Body of pancreas (tissue), 4 donors: ENCODE results near the gene RAB11FIP3. TPM values are rescaled to one million over a fixed set of nuclear protein-coding genes. Genes with fewer than 3 reads are reported as not detected.
A peak's percentile ranks its signal among the peaks of the same experiment; 100 is the strongest.

ENCODE experiments used
- ATAC-seq: fragments of 150-250 bp; one replicate; pipeline ENCODE4 v1.9.1; 2016
- DNase-seq, 4 donors: peaks; one replicate each; pipeline ENCODE4 v3.0.0-alpha.2; 2019
- H3K27ac ChIP-seq, 4 donors: fragments of 200-600 bp; sonication (generic); 1 replicate in 3 of 4; 2 replicates in 1 of 4; pipeline versions ENCODE4 v1.5.1 to v1.6.1; 2016 to 2019; ENCODE audit warnings: mild to moderate bottlenecking in 1 of 4, mixed read lengths in 1 of 4, moderate library complexity in 1 of 4
- H3K27me3 ChIP-seq, 2 donors: fragments of 200-600 bp; sonication (generic); one replicate each; pipeline ENCODE4 v1.6.0; 2016; ENCODE audit warnings: mild to moderate bottlenecking in 1 of 2
- H3K36me3 ChIP-seq, 2 donors: fragments of 200-600 bp; sonication (generic); replicated peaks in 1 of 2; 2 replicates each; pipeline ENCODE4 v1.5.1; 2016; ENCODE audit warnings: low read depth in 2 of 2; ENCODE audit not compliant: insufficient read depth in 1 of 2
- H3K4me1 ChIP-seq: fragments of 200-600 bp; sonication (generic); one replicate; pipeline ENCODE4 v1.6.0; 2016
- H3K4me3 ChIP-seq, 2 donors: fragments of 200-600 bp; sonication (generic); 1 replicate in 1 of 2; 2 replicates in 1 of 2; pipeline ENCODE4 v1.5.1; 2016 to 2019
- H3K9me3 ChIP-seq, 3 donors: fragments of 200-600 bp; sonication (generic); 1 replicate in 2 of 3; 2 replicates in 1 of 3; pipeline ENCODE4 v1.5.1; 2016
- POLR2A ChIP-seq, 3 donors: fragments of 450-650 bp; IDR thresholded peaks; one replicate each; pipeline ENCODE4 v1.6.1; 2016; ENCODE audit warnings: antibody characterized with exemption in 3 of 3, mild to moderate bottlenecking in 2 of 3
- WGBS, 2 donors: methylation state at CpG; one replicate each; pipeline ENCODE4 v1.1.5; 2017; 5-methylcytosine and 5-hydroxymethylcytosine counted together
- intact Hi-C: fragments of 100-400 bp; cut with DNase I; formaldehyde crosslinking; loops from one replicate; pipeline ENCODE4 v1.15.1; 2023
- total RNA-seq, 2 donors: library from RNA; depleted of rRNA; stranded (reverse); fragments of >200 nt; gene quantifications; one replicate each; pipeline ENCODE4 v1.1.0, GENCODE V29; 2016
- TF ChIP-seq, protein P1 (sequence below), 7 experiments: fragments of 450-650 bp in 4 of 7; fragments of 200-600 bp in 3 of 7; sonication (generic) in 3 of 7; IDR thresholded peaks; one replicate each; pipeline ENCODE4 v1.5.1; 2016 to 2019; ENCODE audit warnings: antibody characterized with exemption in 7 of 7

Gene RAB11FIP3
- total RNA-seq, 2 donors from 2014 or later, result 50.1 to 122 TPM

GRCh38 chr16:546909-547770 lies 121.7 kb downstream of the RAB11FIP3 start:
- H3K4me3 ChIP-seq, result no peak overlapping the region
- intact Hi-C loops, result no loop called here
- WGBS, 2 donors, result 62 to 89% methylated on average over 46 to 56 of the region's 60 CpGs
- DNase-seq (peak; percentile 60 to 74 (median 72)), ATAC-seq (peak; percentile 62)
- no peak overlapping the region for H3K27ac ChIP-seq
- peaks cover 4 to 9% of the 10 kb centered on the region in 2 donors for H3K36me3 ChIP-seq
- no peaks in the 10 kb centered on the region for H3K9me3 ChIP-seq
- no peaks in the 10 kb centered on the region for H3K27me3 ChIP-seq
- no peak for TF ChIP-seq POLR2A (IDR thresholded peaks at IDR 0.05)
- TF ChIP-seq, protein P1, sequence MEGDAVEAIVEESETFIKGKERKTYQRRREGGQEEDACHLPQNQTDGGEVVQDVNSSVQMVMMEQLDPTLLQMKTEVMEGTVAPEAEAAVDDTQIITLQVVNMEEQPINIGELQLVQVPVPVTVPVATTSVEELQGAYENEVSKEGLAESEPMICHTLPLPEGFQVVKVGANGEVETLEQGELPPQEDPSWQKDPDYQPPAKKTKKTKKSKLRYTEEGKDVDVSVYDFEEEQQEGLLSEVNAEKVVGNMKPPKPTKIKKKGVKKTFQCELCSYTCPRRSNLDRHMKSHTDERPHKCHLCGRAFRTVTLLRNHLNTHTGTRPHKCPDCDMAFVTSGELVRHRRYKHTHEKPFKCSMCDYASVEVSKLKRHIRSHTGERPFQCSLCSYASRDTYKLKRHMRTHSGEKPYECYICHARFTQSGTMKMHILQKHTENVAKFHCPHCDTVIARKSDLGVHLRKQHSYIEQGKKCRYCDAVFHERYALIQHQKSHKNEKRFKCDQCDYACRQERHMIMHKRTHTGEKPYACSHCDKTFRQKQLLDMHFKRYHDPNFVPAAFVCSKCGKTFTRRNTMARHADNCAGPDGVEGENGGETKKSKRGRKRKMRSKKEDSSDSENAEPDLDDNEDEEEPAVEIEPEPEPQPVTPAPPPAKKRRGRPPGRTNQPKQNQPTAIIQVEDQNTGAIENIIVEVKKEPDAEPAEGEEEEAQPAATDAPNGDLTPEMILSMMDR (IDR thresholded peaks at IDR 0.05), result peak; percentile 21 to 58 (median 53)
- no peaks in the 10 kb centered on the region for H3K4me1 ChIP-seq

DNA sequence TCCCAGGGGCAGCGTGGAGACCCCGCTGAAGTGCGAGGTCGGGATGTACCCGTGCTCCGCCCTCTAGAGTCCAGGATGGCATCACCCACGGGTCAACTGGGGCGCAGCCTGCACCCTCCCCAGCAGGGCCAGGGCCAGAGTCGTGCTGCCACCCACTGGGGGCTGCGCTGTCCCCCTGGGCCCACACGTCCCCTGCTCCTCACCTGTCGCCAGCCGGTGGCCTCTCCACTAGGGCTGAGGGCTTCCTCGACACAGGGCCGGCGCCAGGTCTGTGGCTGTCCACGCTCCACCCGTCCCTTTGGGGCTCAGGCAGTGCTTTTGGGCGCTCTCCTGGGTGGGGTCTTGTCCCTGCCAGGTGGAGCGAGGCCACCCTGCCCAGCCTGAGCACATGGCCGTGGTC lies 123.1 kb downstream of the RAB11FIP3 start:
- 92 to 100% methylated on average over 5 to 20 of the region's 21 CpGs for WGBS, 2 donors
- Histone ChIP-seq H3K27ac (no peak overlapping the region), H3K4me3 (no peak overlapping the region), H3K4me1 (no peaks in the 10 kb centered on the region), H3K9me3 (no peaks in the 10 kb centered on the region), H3K36me3 (peaks cover 4 to 9% of the 10 kb centered on the region in 2 donors), H3K27me3 (no peaks in the 10 kb centered on the region)
- no peak for DNase-seq
- no peak for TF ChIP-seq POLR2A (IDR thresholded peaks at IDR 0.05)
- TF ChIP-seq, protein P1 (IDR thresholded peaks at IDR 0.05), result no peak
- no peak for ATAC-seq
- intact Hi-C loops, result no loop called here

GRCh38 chr16:549544-550263 lies 124.3 kb downstream of the RAB11FIP3 start:
- 92 to 97% methylated on average over 22 to 50 of the region's 54 CpGs for WGBS, 2 donors
- intact Hi-C loops, result no loop called here
- H3K27me3 ChIP-seq, result no peaks in the 10 kb centered on the region
- H3K27ac ChIP-seq, result no peak overlapping the region
- no peak for ATAC-seq
- DNase-seq, result no peak
- peaks cover 4 to 9% of the 10 kb centered on the region in 2 donors for H3K36me3 ChIP-seq
- H3K9me3 ChIP-seq, result no peaks in the 10 kb centered on the region
- no peak for TF ChIP-seq POLR2A (IDR thresholded peaks at IDR 0.05)
- TF ChIP-seq, protein P1 (IDR thresholded peaks at IDR 0.05), result no peak
- no peaks in the 10 kb centered on the region for H3K4me1 ChIP-seq
- no peak overlapping the region for H3K4me3 ChIP-seq

DNA sequence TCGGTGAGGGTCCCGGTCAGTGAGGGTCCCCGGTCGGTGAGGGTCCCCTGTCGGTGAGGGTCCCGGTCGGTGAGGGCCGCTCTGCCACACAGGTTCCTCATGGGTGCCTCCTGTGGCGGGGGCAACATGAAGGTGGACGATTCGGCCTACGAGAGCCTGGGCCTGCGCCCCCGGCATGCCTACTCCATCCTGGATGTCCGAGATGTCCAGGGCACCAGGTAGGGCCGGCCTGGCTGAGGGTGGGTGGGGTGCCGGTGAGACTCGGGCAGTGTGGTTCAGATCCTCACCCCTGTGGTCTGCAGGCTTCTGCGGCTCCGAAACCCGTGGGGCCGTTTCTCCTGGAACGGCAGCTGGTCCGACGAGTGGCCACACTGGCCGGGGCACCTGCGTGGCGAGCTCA lies 125.8 kb downstream of the RAB11FIP3 start:
- ATAC-seq (no peak), DNase-seq (no peak)
- Histone ChIP-seq H3K4me3 (no peak overlapping the region), H3K36me3 (peaks cover 4 to 9% of the 10 kb centered on the region in 2 donors), H3K9me3 (no peaks in the 10 kb centered on the region), H3K27ac (no peak overlapping the region), H3K4me1 (no peaks in the 10 kb centered on the region), H3K27me3 (no peaks in the 10 kb centered on the region)
- intact Hi-C loops, result no loop called here
- no peak for TF ChIP-seq POLR2A (IDR thresholded peaks at IDR 0.05)
- TF ChIP-seq, protein P1 (IDR thresholded peaks at IDR 0.05), result no peak
- WGBS, 2 donors, result 90 to 93% methylated on average over 4 to 27 of the region's 28 CpGs
